ENCODE data around the gene KCNC2. TPM values are rescaled to one million over a fixed set of nuclear protein-coding genes. Genes with fewer than 3 reads are reported as not detected.

The KCNC2 gene
- total RNA-seq, 1 donor from 2014 or later = not detected

DNA sequence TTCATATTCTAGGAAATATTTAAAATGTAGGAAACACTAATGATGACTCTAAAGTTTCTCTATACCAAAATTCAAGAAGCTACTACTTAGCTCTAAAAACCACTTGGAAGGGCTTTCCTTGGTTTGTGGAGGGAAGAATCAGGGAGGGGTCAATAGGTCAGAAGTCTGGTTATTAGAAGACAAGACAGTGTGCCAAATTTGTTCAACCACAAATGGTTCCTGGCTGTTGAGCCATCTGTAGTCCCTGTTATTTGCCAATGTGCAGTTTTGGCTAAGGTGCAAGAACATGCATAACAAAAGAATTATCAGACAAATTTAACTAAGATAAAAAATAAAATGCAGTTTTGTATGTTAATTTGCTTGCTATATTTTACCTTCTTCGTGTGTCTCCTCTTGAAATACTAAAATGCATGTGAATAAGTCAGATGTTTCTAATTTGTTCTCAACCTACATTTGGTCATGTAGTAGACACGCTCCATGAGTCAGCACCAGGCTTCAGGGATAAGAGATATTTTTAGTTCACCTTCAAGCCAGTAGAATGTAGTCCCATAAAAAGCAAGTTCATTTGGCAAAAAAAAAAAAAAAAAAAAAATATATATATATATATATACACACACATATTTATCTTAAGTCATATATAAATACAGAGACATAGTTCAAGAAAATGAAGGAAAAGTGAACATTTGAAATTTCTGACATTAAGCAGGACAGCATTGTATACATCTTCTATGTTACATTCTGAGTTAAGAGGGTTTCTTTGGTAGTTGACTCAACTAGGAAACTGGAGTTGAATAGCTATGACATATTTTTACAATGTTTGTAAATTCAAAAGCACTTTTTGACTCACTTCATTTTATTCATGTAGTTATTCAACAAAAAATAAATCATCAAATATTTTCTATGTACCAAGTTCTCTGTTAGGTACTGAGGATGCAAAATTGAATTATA, 123.3 kb downstream of the KCNC2 start:
- intact Hi-C loops (cut with DNase I) = no loop called here
- DNase-seq (ENCODE audit: low spot score) = no peak

DNA sequence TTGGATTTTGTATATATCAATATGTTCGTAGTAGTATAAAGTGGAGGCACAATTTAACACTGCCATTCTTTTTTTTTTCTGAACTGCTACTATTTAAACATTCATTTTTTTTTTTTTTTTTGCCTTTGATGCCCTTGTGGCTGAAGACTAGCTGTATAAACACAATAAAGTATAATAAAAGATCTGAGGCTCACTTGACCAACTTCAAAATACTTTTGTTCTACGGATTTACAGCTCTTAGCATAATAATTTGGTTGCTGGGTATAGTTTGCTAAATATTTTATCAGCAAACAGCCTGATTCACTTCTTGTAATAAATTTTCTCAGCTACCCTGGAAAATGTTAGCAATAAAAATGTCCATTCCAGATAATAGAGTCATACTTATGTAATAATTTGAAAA, 128.3 kb downstream of the KCNC2 start:
- no peak for DNase-seq (ENCODE audit: low spot score)
- intact Hi-C loops (cut with DNase I) = no loop called here

DNA sequence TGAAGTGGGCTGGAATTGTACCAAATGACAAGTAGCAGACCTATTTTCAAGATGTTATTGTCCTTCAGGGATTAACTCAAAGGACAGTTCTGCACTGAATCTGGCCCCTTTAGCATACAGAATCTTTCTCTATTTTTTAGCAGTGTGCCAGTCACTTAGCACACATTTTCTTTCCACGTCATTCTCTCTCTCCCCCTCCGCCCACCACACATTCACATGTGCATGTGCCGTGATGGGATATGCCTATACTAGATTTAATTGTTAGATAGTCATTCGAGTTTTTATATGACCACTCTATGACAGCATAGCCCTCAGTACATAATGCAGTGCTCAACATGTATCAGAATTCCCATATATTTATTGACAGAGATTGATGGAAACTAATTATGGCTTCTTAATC, 129.1 kb downstream of the KCNC2 start:
- intact Hi-C loops (cut with DNase I) = no loop called here
- no peak for DNase-seq (ENCODE audit: low spot score)

DNA sequence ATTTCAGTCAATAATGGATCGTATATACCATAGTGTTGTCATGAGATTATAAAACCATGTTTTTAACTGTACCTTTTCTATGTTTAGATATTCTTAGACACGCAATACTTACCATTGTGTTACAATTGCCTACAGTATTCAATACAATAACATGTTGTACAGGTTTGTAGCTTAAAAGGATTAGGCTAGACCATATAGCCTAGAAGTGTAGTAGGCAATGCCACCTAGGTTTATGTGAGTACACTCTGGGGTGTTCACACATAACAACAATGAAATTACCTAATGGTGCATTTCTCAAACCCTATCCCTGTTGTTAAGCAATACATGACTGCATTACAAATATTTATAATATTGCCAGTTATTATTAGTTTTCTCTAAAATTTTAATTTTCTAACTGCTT, 144.2 kb downstream of the KCNC2 start:
- intact Hi-C loops (cut with DNase I) = no loop called here
- no peak for DNase-seq (ENCODE audit: low spot score)

DNA sequence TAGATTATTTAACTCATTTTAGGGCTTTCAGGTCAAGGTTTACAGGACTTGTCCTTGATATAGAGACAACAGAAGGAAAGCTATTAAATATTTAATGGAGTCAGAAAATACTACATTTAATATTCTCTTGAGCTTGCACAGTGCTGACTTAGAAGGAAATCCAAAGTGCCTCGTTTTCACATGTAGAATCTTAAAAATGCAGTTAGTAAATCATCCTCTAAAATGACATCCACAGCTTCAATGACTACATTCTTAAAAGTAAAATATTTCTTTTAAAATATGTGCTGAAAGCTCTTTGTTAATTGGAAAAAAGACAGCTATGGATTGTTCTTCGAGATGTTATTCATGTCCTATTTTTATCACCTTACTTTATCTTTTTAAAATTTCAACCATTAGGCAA, 146.9 kb downstream of the KCNC2 start:
- no peak for DNase-seq (ENCODE audit: low spot score)
- intact Hi-C loops (cut with DNase I) = no loop called here

DNA sequence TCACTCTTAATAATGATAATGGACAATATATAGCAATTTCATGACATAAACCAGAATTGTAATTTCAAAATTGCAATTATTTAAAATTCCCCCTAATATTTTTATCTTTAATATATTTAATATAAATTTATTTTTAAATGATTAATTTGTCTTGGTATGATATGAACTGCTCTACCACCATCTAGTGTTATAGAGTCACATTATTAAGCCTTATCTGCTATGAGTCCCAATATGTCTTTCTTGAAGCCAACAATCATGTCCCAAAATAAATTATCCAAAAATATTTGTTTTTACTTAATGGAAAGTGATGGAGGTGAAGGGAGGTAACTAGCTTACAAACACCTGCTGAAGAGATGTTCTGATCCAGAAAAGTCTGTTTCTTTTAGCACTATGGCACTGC, 151.4 kb downstream of the KCNC2 start:
- DNase-seq (ENCODE audit: low spot score) = no peak
- intact Hi-C loops (cut with DNase I) = no loop called here

DNA sequence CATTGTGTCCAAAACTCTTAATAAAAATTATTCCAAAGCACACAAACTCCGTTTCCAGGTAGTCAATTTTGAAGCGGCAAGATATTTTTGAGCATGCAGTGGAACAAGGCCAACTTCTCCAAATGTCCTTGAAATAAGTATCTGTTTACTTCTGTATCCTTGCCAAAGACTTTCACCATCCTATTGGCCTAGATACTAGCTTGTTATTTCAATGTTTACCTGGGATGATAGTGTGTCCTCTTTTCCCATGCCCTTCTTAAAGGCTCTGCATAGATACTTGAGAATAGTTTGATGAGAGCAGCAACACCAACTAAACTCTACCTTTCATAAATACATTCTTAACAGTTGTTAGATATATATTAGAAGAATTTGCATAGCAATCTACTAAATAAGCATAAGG, 160.9 kb downstream of the KCNC2 start:
- DNase-seq (ENCODE audit: low spot score) = no peak
- intact Hi-C loops (cut with DNase I) = no loop called here

DNA sequence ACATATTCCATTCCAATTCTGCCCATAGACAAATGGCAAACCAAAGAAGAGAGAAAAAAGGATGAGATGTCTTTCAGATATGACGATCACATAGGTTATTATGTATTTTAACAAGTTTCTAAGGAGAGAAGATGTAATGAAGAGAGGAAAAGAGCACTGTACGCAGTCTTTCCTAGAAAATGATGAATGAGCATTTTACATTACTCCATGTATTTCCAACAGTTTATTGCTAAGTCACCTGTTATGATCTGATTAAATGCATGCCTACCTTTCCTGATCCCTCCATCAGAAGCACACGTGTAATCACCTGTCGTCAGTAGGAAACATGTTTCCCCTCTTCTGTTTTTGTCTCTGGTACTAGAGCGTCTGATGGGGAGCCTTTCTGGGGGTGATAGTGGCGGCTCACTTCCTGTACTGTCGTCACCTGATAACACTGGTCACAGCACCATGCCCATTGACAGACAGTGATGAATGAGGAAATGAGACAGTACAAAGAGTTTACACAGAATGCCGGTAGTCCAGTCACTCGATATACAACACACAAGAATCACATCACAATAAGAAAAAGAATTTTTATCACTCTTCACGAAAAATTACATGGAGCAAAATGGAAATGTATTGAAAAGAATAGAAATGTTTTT, 161.6 kb downstream of the KCNC2 start:
- intact Hi-C loops (cut with DNase I) = no loop called here
- no peak for DNase-seq (ENCODE audit: low spot score)

DNA sequence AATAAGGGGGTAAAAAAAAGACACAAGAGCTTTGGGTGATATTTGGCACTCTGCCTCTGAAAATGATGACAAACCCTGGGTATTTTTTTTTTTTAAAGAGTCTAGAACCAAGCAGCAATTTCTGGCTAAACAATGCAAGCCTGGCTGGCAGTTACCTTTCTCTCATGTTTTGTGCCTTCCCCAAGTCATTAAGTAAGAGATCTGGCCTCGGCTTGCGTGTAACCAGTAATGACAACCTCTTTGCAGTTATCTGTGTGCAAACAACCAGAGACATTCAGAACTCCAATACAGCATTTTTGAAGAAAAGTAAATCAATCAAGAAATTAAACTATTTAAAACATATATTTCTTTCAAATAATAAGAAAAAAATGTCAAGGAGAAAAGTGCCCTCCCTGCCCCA, 167.5 kb downstream of the KCNC2 start:
- intact Hi-C loops (cut with DNase I) = no loop called here
- no peak for DNase-seq (ENCODE audit: low spot score)

DNA sequence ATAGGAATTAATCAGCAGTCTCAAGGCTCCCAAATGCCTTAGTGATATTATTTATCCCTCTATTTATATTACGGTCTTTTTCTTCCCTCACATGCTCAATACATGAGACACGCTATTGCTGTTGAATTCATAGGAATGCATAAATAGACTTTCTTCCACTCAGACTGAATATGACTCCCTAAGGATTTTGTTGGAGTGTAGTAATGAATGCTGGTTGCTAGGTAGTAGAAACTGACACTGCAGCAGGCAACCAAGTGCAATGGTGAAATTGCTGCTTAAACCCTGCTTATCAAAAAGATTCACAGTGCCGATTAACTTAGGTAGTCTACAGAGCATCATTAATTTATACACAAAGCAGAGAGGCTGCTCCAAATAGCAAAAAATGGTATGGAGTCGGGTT, 168.2 kb downstream of the KCNC2 start:
- intact Hi-C loops (cut with DNase I) = no loop called here
- no peak for DNase-seq (ENCODE audit: low spot score)

DNA sequence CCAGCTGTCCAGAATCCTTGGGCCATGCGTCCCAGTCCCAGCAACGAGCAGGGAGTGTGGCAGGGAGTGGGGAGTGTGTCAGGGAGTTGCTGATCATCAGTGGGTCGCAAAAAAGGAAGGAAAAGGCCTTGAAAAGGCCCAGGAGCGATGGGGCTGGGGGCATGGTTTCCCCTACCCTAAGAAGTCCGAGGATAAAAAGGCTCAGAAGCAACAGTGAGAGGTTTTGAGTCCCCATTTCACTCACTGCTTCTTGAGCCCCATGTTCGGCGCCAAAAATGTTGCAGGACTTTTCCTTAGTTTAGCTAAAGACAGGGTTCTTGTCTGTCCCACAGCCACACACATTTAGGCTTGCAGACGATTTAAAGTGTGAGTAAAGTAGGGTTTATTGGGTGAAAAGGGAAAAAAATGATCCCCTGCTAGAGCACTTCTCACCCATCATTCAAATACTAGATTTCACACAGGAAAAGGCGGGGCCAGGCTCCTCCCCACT, 189.5 kb downstream of the KCNC2 start:
- DNase-seq (ENCODE audit: low spot score) = no peak
- intact Hi-C loops (cut with DNase I) = no loop called here

DNA sequence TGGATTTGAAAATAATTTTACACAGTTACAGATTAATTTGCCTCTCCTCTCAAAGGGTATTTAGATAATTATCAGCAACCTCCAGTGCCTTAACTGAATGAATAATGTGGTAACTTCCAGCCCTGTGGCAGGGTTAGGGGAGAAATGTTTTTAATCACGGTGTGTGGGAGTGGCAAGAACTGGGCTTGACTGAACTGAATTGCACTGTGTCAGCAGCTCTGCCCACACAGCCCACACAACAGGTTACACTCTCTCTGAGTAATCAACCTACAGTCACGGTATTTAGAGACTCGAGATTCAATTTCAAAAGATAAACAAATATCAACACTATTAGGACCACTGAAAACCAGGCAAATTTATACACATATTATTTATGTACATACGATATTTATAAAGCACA, 198.5 kb downstream of the KCNC2 start:
- no peak for DNase-seq (ENCODE audit: low spot score)
- intact Hi-C loops (cut with DNase I) = no loop called here

DNA sequence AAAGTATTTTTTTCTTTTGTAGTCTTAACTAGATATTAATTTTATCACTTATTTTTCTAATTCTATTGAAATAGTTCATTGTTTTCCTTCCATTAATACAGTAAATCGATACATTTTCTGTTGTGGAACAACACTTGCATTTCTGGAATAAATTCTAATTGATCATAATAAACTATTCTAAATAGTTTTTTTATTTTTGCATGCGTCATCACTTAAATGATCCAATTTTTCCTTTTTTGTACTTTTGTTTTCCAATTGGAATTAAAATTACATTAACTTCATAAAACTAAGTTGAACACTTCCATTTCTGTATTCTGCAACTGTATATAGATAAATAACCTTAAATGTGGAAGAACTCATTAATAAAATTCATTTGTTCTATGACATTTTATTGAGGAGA, 202.5 kb downstream of the KCNC2 start:
- intact Hi-C loops (cut with DNase I) = no loop called here
- DNase-seq (ENCODE audit: low spot score) = no peak

DNA sequence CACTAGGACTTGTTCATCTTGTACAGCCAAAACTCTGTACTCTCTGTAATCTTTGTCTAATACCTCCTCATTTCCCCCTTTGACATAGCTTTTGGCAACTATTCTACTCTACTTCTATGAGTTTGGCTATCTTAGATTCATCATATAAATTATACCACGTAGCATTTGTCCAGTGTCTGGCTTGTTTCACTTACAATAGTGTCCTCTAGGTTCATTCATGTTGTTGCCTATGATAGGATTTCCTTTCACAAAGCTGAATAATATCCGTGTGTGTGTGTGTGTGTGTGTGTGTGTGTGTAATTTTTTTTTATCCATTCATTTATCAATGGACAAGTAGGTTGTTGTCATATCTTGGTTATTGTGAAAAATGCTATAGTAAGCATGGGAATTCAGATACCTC, 209.5 kb downstream of the KCNC2 start:
- intact Hi-C loops (cut with DNase I) = no loop called here

DNA sequence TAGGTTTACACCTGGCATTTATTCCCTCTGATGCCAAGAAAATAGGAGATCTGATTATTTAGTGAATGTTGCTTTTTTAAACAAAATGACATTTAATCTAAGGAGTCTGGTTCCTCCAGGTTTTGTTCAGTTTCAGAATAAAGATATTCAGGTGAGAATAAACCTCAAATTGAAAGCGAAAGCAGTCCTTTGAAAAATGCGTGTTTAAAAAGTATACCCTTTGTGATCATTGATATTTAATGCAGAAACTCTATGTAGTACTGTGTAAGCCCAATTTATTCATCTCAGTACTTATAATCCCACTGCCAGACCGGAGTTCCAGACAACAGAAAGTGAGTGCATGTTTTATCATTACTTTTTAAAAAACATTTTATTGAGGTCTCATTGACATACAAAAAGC, 210.2 kb downstream of the KCNC2 start:
- intact Hi-C loops (cut with DNase I) = no loop called here

More for the DNA sequence above, 209.5 kb downstream of the KCNC2 start:
- no peak for DNase-seq (ENCODE audit: low spot score)

More for the DNA sequence above, 210.2 kb downstream of the KCNC2 start:
- no peak for DNase-seq (ENCODE audit: low spot score)

Other genes starting within 250 kb of the KCNC2 start
- gene CAPS2, start 120.5 kb upstream of the KCNC2 start, total RNA-seq = 13.6 TPM
- not detected for gene GLIPR1L1, start 124.8 kb upstream of the KCNC2 start, total RNA-seq
- gene GLIPR1L2, start 181.2 kb upstream of the KCNC2 start, total RNA-seq = 2.7 TPM